Brain pericyte (primary cell): Measurements from ENCODE around the gene CACNA1C.

Experiments used
- DNase-seq: peaks from one replicate; pipeline ENCODE4 v3.0.0-alpha.2; 2012; ENCODE audit warnings: low read depth, low spot score

The CACNA1C gene

GRCh38 chr12:2282318-2282717, 229.5 kb downstream of the CACNA1C start:
- DNase-seq: no peak

DNA sequence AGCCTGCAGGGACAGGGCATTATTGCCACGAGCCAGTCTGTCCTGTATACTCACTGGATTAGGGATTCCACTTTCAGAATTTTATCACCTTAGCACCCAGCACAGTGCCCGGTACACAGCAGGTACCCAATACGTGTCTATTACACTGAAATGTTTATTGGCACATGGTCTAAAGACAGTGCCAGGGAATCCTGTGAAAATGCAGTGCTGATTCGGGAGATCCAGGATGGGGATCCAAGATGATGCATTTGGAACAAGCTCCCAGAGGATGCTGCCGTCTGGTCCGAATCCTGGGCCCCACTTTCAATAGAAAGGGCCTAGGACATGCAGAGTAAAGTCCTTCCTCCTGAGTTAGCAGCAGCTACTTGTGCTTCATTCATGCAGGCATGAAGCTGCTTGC, 230.7 kb downstream of the CACNA1C start:
- no peak for DNase-seq

GRCh38 chr12:2283916-2284315, 231.1 kb downstream of the CACNA1C start:
- no peak for DNase-seq

DNA sequence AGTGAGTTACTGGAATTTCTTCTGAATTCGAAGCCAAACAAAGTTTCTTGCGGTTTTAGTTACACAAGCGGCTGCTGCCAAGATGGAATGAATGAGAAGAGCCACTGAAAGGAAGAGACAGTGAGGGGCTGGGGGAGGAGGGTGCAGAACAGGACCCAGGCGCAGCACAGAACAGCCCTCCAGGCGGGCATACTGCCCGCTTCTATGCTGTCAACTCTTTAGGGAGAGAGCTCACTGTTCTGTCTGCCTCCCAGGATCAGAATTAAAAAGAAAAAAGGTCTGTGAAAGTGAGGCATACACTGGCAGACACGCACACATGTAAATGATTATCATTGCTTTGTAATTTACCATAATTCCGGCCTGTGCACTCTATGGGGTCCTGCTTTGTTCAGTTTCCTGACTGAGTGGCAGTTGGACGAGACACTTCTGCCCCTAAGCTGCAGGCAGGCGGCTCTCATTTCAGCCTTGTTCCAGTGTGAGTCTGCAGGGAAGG, 231.6 kb downstream of the CACNA1C start:
- DNase-seq: no peak

DNA sequence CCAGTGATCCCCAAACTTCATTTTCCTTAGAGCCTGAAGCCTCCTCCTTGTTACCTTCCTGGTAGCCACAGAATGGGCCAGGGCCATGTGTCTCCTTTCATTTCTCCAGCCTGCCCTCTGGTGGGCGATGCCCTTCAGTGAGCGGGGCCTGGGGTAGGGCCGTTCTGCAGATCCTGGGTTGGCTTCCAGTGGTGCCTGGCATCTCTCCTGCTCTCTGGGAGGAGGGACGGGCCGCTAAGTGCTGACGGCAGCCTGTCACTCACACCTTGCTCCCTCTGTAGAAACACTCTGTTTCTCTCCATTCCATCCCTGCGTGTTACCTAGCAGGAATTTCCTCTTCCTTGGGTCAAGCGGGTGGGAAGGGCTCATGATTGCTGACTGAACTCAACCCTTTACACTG, 232.1 kb downstream of the CACNA1C start:
- DNase-seq: no peak

GRCh38 chr12:2285462-2285861, 232.7 kb downstream of the CACNA1C start:
- no peak for DNase-seq

DNA sequence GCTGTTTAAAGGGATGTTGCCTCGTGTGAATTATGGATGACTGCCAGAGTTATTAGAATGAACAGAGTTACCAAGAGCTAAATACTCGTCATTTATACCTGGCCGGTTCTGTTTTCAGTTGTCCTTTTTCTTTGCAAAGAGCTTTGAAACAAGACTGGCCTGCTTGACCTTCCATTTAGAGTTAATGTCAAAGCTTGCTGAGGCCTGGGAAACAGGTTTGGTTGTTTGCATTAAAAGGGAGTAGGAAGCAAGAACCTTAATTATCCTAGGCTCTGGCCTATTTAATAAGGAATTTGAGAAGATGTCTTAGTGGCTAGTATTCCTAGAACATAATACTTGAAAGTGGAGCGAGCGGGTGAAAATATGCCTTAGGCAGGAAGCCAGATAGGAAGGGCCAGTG, 233.3 kb downstream of the CACNA1C start:
- DNase-seq: no peak

- no peak for DNase-seq
These were observed 233.8 kb downstream of the CACNA1C start for GRCh38 chr12:2286461-2287131.

- DNase-seq: no peak
These were observed 234.4 kb downstream of the CACNA1C start for GRCh38 chr12:2287151-2287550.

GRCh38 chr12:2287589-2287988, 234.8 kb downstream of the CACNA1C start:
- no peak for DNase-seq

GRCh38 chr12:2288001-2288400, 235.2 kb downstream of the CACNA1C start:
- no peak for DNase-seq

GRCh38 chr12:2288471-2288870, 235.7 kb downstream of the CACNA1C start:
- DNase-seq: no peak

- no peak for DNase-seq
These were observed 236.1 kb downstream of the CACNA1C start for GRCh38 chr12:2288875-2289274.

DNA sequence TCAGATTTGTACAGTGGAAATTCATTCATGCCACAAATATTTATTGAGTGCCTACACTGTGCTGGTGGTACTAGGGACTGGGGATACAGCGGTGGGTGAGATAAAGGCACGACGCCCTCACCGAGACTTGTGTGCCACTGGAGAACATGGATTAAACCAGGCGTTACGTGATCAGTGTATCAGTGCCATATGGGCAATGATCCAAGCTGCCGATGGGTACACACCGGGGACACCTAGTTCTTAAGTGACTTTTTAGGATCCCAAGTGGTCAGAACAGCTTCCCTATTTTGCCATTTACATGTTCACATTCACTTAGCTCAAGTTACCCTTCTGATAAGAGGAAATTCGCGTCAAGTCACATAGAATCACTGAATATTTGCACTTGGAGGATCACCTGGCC, 236.7 kb downstream of the CACNA1C start:
- DNase-seq: no peak

- DNase-seq: no peak
These were observed 237.3 kb downstream of the CACNA1C start for GRCh38 chr12:2290091-2290490.

GRCh38 chr12:2290516-2291065, 237.8 kb downstream of the CACNA1C start:
- DNase-seq: no peak

DNA sequence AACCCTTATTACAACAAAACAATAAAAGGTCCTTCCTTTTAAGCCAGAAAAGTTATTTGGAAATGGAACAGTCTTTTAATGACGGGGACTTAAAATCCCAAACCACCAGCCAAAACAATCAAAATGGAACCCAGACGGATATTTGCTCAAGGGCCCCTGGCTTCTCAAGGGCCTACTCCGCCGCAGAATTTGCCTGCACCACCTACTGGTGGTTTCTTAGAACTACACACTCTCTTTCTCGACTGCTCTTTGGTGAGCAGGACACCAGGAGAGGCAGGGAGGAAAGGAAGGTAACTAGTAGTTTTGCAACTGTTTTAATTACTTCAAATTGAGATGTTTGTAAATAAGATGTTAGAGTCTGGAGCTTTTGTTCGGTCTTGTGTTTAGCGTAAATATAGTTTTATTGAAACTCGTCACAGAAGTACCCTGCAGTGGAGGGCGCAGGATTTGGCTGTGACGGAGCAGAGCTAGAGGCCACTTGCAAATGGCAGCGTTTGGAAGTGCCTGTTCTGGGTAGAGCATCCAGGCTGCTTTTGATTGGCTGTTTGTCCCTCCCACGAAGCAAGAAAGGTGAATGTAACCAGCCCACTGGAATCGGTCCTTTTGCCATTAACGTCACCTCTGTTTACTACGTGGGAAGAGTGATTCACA, 238.5 kb downstream of the CACNA1C start:
- no peak for DNase-seq

GRCh38 chr12:2291947-2292346, 239.2 kb downstream of the CACNA1C start:
- DNase-seq: no peak

- no peak for DNase-seq
These were observed 239.8 kb downstream of the CACNA1C start for GRCh38 chr12:2292560-2292959.

DNA sequence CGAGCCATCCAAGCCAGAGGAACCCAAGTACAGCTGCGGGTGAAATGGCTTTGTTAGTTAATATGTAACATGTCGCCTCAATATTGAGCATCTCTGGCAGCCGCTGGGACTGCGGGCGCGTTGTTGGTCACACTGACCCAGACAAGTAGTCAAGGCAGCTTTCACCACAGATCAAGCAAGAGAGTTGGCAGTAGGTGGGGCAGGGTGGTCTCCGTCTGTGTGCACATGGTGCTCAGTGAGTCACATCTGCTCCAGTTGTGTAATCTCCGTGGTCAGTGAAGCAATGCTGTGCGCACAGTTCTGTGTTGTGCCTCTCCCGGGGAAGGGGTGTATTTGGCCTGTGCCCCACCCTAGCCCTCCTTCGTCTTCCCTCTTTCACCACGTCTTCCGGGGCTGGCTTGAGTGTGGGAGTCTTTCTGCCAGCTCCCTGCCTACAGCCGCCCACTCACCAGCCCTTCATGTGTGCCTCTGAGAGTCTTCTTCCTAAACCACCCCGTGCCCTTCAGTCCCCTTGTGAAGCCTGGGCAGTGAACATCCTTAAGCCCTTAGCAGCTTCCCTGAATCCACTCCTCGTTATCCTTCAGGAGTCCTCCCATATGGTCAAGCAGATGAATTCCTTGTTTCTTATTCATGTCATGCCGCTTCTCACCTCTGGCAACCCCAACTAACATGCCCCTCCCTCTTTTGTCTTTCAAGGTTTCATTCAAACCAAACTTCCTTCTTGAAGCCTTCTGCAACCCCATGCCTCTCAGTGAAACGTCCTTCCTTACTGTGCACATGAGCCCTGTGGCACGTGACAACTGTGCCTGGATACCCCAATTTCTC, 242.1 kb downstream of the CACNA1C start:
- no peak for DNase-seq

DNA sequence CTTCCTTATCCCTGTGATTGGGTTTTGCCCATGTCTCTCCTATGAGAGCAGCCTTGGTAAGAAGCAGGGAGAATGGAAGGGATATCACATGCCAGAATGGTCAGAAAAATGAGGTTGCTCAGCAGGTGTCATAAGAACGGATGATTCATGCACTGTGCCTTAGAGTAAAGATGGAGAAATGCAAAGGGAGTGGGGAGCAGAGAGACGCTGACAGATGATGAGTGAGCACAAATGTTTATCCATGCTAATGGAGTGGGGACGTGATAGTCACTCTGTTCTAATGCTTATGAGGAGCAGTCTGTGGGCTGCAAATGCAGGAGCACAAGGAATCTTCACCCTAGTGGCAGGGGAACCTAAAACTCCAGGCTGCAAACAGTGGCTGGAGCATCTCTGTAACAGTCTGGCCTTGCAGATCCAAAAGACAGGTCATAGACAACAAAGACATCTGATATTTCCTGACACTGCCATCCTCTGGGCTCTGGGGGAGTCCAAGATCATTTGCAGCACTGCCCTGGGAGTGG, 243.2 kb downstream of the CACNA1C start:
- DNase-seq: peak; percentile 61

- DNase-seq: no peak
These were observed 244.2 kb downstream of the CACNA1C start for GRCh38 chr12:2297004-2297403.
